PC-3 (cell line): ENCODE measurements around the gene KRTAP17-1. TPM values are rescaled to one million over a fixed set of nuclear protein-coding genes. Genes with fewer than 3 reads are reported as not detected.

Source experiments
- ATAC-seq: fragments of 200-7000 bp; cut with Tn5 transposase; 2 replicates; pipeline ENCODE4 v1.9.1; 2020; ENCODE audit warnings: mild to moderate bottlenecking, moderate library complexity
- BruUV-seq: library from RNA; stranded (reverse); fragments of 400-500 nt; replicated peaks from 2 replicates; lab custom pipeline; 2021; lab: Mats Ljungman, UMichigan
- CTCF ChIA-PET: fragments of 300-600 bp; sonication (Branson Sonifier 250); formaldehyde crosslinking; loops from one replicate; lab custom pipeline; 2022; ENCODE audit warnings: antibody characterized with exemption; lab: Charles Lee
- POLR2A ChIA-PET: fragments of 300-600 bp; sonication (Branson Sonifier 250); formaldehyde crosslinking; loops from one replicate; lab custom pipeline; 2022; ENCODE audit warnings: antibody characterized with exemption; ENCODE audit not compliant: unreplicated experiment; lab: Charles Lee
- DNase-seq: peaks from one replicate; pipeline ENCODE4 v3.0.0-alpha.2; 2015
- H2AFZ ChIP-seq: fragments of 300-600 bp; sonication (generic); 2 replicates; pipeline ENCODE4 v1.6.0; 2016; ENCODE audit warnings: antibody characterized with exemption, low read length
- H3F3A ChIP-seq: fragments of 300-600 bp; sonication (generic); one replicate; pipeline ENCODE4 v1.6.0; 2017; ENCODE audit warnings: antibody characterized with exemption, low read length, control low read depth, mild to moderate bottlenecking; ENCODE audit not compliant: unreplicated experiment
- H3K27ac ChIP-seq: fragments of 300-600 bp; sonication (generic); 2 replicates; pipeline ENCODE4 v1.5.1; 2016; ENCODE audit warnings: mild to moderate bottlenecking, low read length
- H3K27me3 ChIP-seq: fragments of 300-600 bp; sonication (generic); 2 replicates; pipeline ENCODE4 v1.6.1; 2016; ENCODE audit warnings: low read length, mixed read lengths
- H3K36me3 ChIP-seq: fragments of 300-600 bp; sonication (generic); 2 replicates; pipeline ENCODE4 v1.6.1; 2016; ENCODE audit warnings: low read depth, mixed run types, low read length, mixed read lengths
- H3K4me1 ChIP-seq: fragments of 300-600 bp; sonication (generic); 2 replicates; pipeline ENCODE4 v1.5.1; 2016; ENCODE audit warnings: low read length; ENCODE audit not compliant: insufficient read depth
- H3K4me2 ChIP-seq: fragments of 300-600 bp; sonication (generic); 2 replicates; pipeline ENCODE4 v1.6.0; 2016; ENCODE audit warnings: low read length
- H3K4me3 ChIP-seq: fragments of 300-600 bp; sonication (generic); 2 replicates; pipeline ENCODE4 v1.5.1; 2016; ENCODE audit warnings: mild to moderate bottlenecking, low read length, mixed read lengths
- H3K79me2 ChIP-seq: fragments of 300-600 bp; sonication (generic); 2 replicates; pipeline ENCODE4 v1.6.1; 2017; ENCODE audit warnings: low read length, mixed read lengths
- H3K9ac ChIP-seq: fragments of 300-600 bp; sonication (generic); 2 replicates; pipeline ENCODE4 v1.6.0; 2016; ENCODE audit warnings: mild to moderate bottlenecking, low read length
- H3K9me2 ChIP-seq: fragments of 300-600 bp; sonication (generic); replicated peaks from 2 replicates; pipeline ENCODE4 v1.6.1; 2016; ENCODE audit warnings: mixed run types, low read length, mixed read lengths
- H3K9me3 ChIP-seq: fragments of 300-600 bp; sonication (generic); 2 replicates; pipeline ENCODE4 v1.6.1; 2016; ENCODE audit warnings: low read length, mixed read lengths
- H4K20me1 ChIP-seq: fragments of 300-600 bp; sonication (generic); 2 replicates; pipeline ENCODE4 v1.6.1; 2016; ENCODE audit warnings: low read length, mixed read lengths
- EZH2 ChIP-seq: fragments of 300-600 bp; sonication (generic); IDR thresholded peaks from one replicate; pipeline ENCODE4 v1.6.1; 2017; ENCODE audit warnings: antibody characterized with exemption, mild to moderate bottlenecking, low read length; ENCODE audit not compliant: unreplicated experiment
- EZH2phosphoT487 ChIP-seq: fragments of 300-600 bp; sonication (generic); IDR thresholded peaks from 2 replicates; pipeline ENCODE4 v1.6.1; 2018; ENCODE audit warnings: mild to moderate bottlenecking, antibody characterized with exemption, low read length, borderline replicate concordance
- intact Hi-C: fragments of 100-400 bp; cut with micrococcal nuclease; formaldehyde crosslinking; loops from 2 replicates; pipeline ENCODE4 v1.9.0; 2023
- total RNA-seq: library from RNA; depleted of rRNA; stranded (reverse); fragments of >200 nt; gene quantifications from 2 replicates; pipeline ENCODE4 v1.2.3, GENCODE V29; 2014
- TF ChIP-seq, protein P1 (sequence below): fragments of 300-600 bp; sonication (generic); conservative IDR thresholded peaks from 2 replicates; pipeline ENCODE4 v1.5.1; 2017; ENCODE audit warnings: antibody characterized with exemption, low read depth, mild to moderate bottlenecking, low read length

The KRTAP17-1 gene
- total RNA-seq, 1 experiment from 2014 or later: not detected

DNA sequence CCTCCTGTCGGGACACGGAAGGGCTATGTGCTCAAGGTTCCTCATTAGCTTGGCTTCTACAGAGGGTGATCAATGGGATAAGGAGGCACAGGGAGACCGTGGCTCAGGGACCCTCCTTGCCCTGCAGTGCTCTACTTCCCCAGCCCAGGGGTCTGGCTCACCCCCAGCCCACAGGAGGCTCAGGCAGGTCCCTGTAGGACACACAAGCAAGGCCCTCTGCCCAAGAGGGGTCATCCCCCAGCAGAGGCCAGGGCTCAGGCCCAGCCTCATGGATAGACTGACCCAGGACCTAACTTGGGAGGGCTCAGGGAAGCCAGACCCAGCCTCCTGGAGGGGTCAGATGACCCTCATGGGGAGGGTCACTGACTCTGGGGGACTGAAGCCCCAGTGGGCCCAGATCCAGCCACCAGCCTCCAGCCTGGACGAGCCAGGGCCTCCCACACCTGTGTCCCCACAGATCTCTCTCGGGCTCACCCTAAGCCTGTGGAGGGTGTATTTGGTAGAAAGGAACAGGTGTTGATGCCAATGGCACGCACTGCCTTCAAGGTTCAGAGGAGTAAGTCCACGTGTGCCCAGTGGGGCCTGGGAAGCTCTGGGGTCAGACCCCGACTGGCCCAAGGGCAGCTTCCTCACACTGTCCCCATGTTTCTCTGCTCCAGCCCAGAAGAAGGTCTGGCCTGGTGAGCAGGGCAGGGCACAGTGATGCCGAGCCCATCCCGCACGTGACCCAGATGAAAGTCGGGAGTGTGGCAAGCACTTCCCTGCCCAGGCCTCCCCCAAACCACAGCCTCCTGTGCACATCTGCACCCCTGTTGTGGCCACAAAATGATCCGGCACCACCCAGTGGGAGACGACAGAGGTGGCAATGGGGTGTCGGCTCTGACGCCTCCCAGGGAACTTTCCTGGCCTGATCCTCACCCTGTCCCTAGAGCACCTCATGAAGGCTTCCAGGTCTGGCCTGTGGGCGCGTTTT lies 10.9 kb upstream of the KRTAP17-1 start:
- TF ChIP-seq EZH2phosphoT487: no peak
- no peaks in the 10 kb centered on the region; the same call in 1 of the 2 replicates for H3K36me3 ChIP-seq
- no TSS peak for BruUV-seq
- H3K9me3 ChIP-seq: no peaks in the 10 kb centered on the region
- ATAC-seq: no peak
- no peaks in the 10 kb centered on the region for H3K4me1 ChIP-seq
- intact Hi-C loops: loop anchor here (10.0 kb wide), 3 partner anchors 168 to 522 kb away; no protein-coding TSS in a partner anchor
- H2AFZ ChIP-seq: no peak overlapping the region
- H3F3A ChIP-seq: no peaks in the 10 kb centered on the region
- no peak overlapping the region for H3K27ac ChIP-seq
- POLR2A ChIA-PET: no interaction called here
- H3K4me2 ChIP-seq: no peak overlapping the region
- no peak for DNase-seq
- H3K9me2 ChIP-seq: no peaks in the 10 kb centered on the region
- CTCF ChIA-PET: no interaction called here
- no peaks in the 10 kb centered on the region for H4K20me1 ChIP-seq
- H3K79me2 ChIP-seq: no peaks in the 10 kb centered on the region
- no peaks in the 10 kb centered on the region for H3K27me3 ChIP-seq
- H3K9ac ChIP-seq: no peak overlapping the region
- H3K4me3 ChIP-seq: no peak overlapping the region

DNA sequence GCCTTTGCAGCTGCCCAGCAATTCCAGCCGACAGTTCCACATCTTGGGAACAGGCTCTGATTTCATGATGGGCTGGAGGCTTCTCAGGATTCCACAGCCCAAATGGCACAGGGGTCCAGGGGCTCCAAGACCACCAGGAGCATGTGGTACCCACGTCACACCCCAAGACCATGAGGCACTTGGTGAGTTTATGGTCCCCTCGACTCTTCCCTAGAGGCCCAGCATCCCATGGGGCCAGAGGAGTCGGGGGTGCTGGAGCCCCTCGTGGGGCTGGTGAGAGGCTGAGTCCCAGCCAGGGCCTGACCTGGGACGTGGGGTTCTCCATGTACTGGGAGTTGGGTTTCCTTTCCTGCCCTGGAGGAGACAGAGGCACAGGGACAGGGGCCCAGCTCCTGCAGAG lies 10.1 kb upstream of the KRTAP17-1 start:
- ATAC-seq: no peak
- intact Hi-C loops: loop anchor here (10.0 kb wide), 3 partner anchors 169 to 521 kb away; no protein-coding TSS in a partner anchor
- Histone ChIP-seq H3K27ac (no peak overlapping the region), H2AFZ (no peak overlapping the region), H3K9me3 (no peaks in the 10 kb centered on the region), H3K27me3 (no peaks in the 10 kb centered on the region), H3K9me2 (no peaks in the 10 kb centered on the region), H3K4me2 (no peak overlapping the region), H3K9ac (no peak overlapping the region), H3K4me3 (no peak overlapping the region), H3F3A (no peaks in the 10 kb centered on the region), H3K36me3 (no peaks in the 10 kb centered on the region; the same call in 1 of the 2 replicates), H4K20me1 (no peaks in the 10 kb centered on the region), H3K4me1 (no peaks in the 10 kb centered on the region), H3K79me2 (no peaks in the 10 kb centered on the region)
- ChIA-PET POLR2A (no interaction called here), CTCF (no interaction called here)
- TF ChIP-seq EZH2phosphoT487 (no peak), EZH2 (no peak)
- TF ChIP-seq, protein P1, sequence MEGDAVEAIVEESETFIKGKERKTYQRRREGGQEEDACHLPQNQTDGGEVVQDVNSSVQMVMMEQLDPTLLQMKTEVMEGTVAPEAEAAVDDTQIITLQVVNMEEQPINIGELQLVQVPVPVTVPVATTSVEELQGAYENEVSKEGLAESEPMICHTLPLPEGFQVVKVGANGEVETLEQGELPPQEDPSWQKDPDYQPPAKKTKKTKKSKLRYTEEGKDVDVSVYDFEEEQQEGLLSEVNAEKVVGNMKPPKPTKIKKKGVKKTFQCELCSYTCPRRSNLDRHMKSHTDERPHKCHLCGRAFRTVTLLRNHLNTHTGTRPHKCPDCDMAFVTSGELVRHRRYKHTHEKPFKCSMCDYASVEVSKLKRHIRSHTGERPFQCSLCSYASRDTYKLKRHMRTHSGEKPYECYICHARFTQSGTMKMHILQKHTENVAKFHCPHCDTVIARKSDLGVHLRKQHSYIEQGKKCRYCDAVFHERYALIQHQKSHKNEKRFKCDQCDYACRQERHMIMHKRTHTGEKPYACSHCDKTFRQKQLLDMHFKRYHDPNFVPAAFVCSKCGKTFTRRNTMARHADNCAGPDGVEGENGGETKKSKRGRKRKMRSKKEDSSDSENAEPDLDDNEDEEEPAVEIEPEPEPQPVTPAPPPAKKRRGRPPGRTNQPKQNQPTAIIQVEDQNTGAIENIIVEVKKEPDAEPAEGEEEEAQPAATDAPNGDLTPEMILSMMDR: no peak
- BruUV-seq: no TSS peak
- no peak for DNase-seq

DNA sequence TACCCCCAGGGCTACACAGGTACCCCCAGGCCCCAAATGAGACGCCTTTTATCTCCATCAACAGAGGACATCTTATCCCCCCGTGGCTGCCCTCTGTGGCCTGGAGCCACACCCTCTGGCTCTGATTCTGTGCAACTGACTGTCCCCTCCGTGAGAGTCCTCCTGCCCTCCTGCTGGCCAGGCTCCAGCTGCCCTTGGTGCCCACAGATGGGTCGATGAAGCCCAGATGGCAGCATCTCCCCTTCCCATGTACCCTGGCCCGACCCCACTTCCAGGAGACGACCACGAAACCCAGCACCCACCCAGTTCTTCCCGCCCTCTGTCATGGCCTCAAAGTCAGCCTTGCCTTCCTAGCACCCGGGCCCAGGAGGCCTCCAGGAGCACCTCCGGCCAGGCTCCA lies 9.6 kb upstream of the KRTAP17-1 start:
- no peak for ATAC-seq
- no peak overlapping the region for H3K4me2 ChIP-seq
- no peaks in the 10 kb centered on the region for H4K20me1 ChIP-seq
- no peaks in the 10 kb centered on the region for H3K9me2 ChIP-seq
- no TSS peak for BruUV-seq
- H2AFZ ChIP-seq: no peak overlapping the region
- no peaks in the 10 kb centered on the region for H3F3A ChIP-seq
- TF ChIP-seq, protein P1: no peak
- TF ChIP-seq EZH2phosphoT487 (no peak), EZH2 (no peak)
- H3K79me2 ChIP-seq: no peaks in the 10 kb centered on the region
- ChIA-PET CTCF (no interaction called here), POLR2A (no interaction called here)
- DNase-seq: no peak
- H3K27me3 ChIP-seq: no peaks in the 10 kb centered on the region
- intact Hi-C loops: loop anchor here (10.0 kb wide), 3 partner anchors 170 to 520 kb away; no protein-coding TSS in a partner anchor
- no peak overlapping the region for H3K9ac ChIP-seq
- H3K9me3 ChIP-seq: no peaks in the 10 kb centered on the region
- H3K4me1 ChIP-seq: no peaks in the 10 kb centered on the region
- H3K4me3 ChIP-seq: no peak overlapping the region
- no peak overlapping the region for H3K27ac ChIP-seq
- H3K36me3 ChIP-seq: no peaks in the 10 kb centered on the region; the same call in 1 of the 2 replicates
